ENCODE data around the gene POLR2F. TPM values are rescaled to one million over a fixed set of nuclear protein-coding genes. Genes with fewer than 3 reads are reported as not detected.
"Not testable (repeated sequence)": the region's sequence is repeated elsewhere in the genome, so short reads cannot be mapped to it uniquely, and the experiment has no call there.

The POLR2F gene
- total RNA-seq, 1 donor from 2014 or later: 58.9 TPM

- TF ChIP-seq CTCF (IDR thresholded peaks at IDR 0.05; ENCODE audit: unreplicated experiment): no peak
- Mint-ChIP-seq H3K27ac (ENCODE audit: unreplicated experiment) (no peak overlapping the region), H3K9me3 (ENCODE audit: unreplicated experiment) (no peaks in the 10 kb centered on the region), H3K4me1 (ENCODE audit: unreplicated experiment) (no peaks in the 10 kb centered on the region), H3K27me3 (ENCODE audit: unreplicated experiment) (peaks cover 9% of the 10 kb centered on the region), H3K4me3 (ENCODE audit: unreplicated experiment) (no peak overlapping the region), H3K36me3 (ENCODE audit: low read depth, unreplicated experiment) (peaks cover 31% of the 10 kb centered on the region)
- DNase-seq (ENCODE audit: low spot score): no peak
Measured at GRCh38 chr22:37943136-37943824, 10.2 kb upstream of the POLR2F start.

GRCh38 chr22:37943825-37944198 lies 9.7 kb upstream of the POLR2F start:
- Mint-ChIP-seq H3K4me3 (ENCODE audit: unreplicated experiment) (no peak overlapping the region), H3K4me1 (ENCODE audit: unreplicated experiment) (no peaks in the 10 kb centered on the region)
- TF ChIP-seq CTCF (IDR thresholded peaks at IDR 0.05; ENCODE audit: unreplicated experiment): no peak

GRCh38 chr22:37944423-37944822 lies 9.1 kb upstream of the POLR2F start:
- not testable (repeated sequence) for DNase-seq (ENCODE audit: low spot score); H3K4me1 Mint-ChIP-seq (ENCODE audit: unreplicated experiment); H3K27ac Mint-ChIP-seq (ENCODE audit: unreplicated experiment); H3K27me3 Mint-ChIP-seq (ENCODE audit: unreplicated experiment); H3K4me3 Mint-ChIP-seq (ENCODE audit: unreplicated experiment); H3K9me3 Mint-ChIP-seq (ENCODE audit: unreplicated experiment)
- H3K36me3 Mint-ChIP-seq (ENCODE audit: low read depth, unreplicated experiment): peaks cover 27% of the 10 kb centered on the region

More at GRCh38 chr22:37943825-37944198, 9.7 kb upstream of the POLR2F start:
- Mint-ChIP-seq H3K9me3 (ENCODE audit: unreplicated experiment) (no peaks in the 10 kb centered on the region), H3K36me3 (ENCODE audit: low read depth, unreplicated experiment) (peaks cover 31% of the 10 kb centered on the region), H3K27me3 (ENCODE audit: unreplicated experiment) (peaks cover 9% of the 10 kb centered on the region), H3K27ac (ENCODE audit: unreplicated experiment) (no peak overlapping the region)
- no peak for DNase-seq (ENCODE audit: low spot score)

- H3K9me3 Mint-ChIP-seq (ENCODE audit: unreplicated experiment): not testable (repeated sequence)
Measured at GRCh38 chr22:37947142-37947795, 6.2 kb upstream of the POLR2F start.

GRCh38 chr22:37951305-37951704 lies 2.2 kb upstream of the POLR2F start:
- Mint-ChIP-seq H3K36me3 (ENCODE audit: low read depth, unreplicated experiment) (peaks cover 5% of the 10 kb centered on the region), H3K4me3 (ENCODE audit: unreplicated experiment) (no peak overlapping the region), H3K9me3 (ENCODE audit: unreplicated experiment) (no peaks in the 10 kb centered on the region), H3K27me3 (ENCODE audit: unreplicated experiment) (peaks cover 5% of the 10 kb centered on the region), H3K27ac (ENCODE audit: unreplicated experiment) (no peak overlapping the region), H3K4me1 (ENCODE audit: unreplicated experiment) (peaks cover 26% of the 10 kb centered on the region)
- DNase-seq (ENCODE audit: low spot score): no peak
- no peak for TF ChIP-seq CTCF (IDR thresholded peaks at IDR 0.05; ENCODE audit: unreplicated experiment)

More at GRCh38 chr22:37947142-37947795, 6.2 kb upstream of the POLR2F start:
- H3K4me3 Mint-ChIP-seq (ENCODE audit: unreplicated experiment); DNase-seq (ENCODE audit: low spot score); H3K27me3 Mint-ChIP-seq (ENCODE audit: unreplicated experiment); H3K4me1 Mint-ChIP-seq (ENCODE audit: unreplicated experiment); H3K27ac Mint-ChIP-seq (ENCODE audit: unreplicated experiment): not testable (repeated sequence)
- peaks cover 13% of the 10 kb centered on the region for H3K36me3 Mint-ChIP-seq (ENCODE audit: low read depth, unreplicated experiment)

- DNase-seq (ENCODE audit: low spot score); H3K9me3 Mint-ChIP-seq (ENCODE audit: unreplicated experiment); H3K27me3 Mint-ChIP-seq (ENCODE audit: unreplicated experiment): not testable (repeated sequence)
- H3K36me3 Mint-ChIP-seq (ENCODE audit: low read depth, unreplicated experiment): peaks cover 14% of the 10 kb centered on the region
- H3K4me3 Mint-ChIP-seq (ENCODE audit: unreplicated experiment): peak overlapping the region; percentile 100
- H3K4me1 Mint-ChIP-seq (ENCODE audit: unreplicated experiment): peaks cover 26% of the 10 kb centered on the region
- H3K27ac Mint-ChIP-seq (ENCODE audit: unreplicated experiment): peak overlapping the region; percentile 87
Measured at GRCh38 chr22:37952629-37953028, 870 bp upstream of the POLR2F start.
